ENCODE measurements around the gene DNM3.

The DNM3 gene

DNA sequence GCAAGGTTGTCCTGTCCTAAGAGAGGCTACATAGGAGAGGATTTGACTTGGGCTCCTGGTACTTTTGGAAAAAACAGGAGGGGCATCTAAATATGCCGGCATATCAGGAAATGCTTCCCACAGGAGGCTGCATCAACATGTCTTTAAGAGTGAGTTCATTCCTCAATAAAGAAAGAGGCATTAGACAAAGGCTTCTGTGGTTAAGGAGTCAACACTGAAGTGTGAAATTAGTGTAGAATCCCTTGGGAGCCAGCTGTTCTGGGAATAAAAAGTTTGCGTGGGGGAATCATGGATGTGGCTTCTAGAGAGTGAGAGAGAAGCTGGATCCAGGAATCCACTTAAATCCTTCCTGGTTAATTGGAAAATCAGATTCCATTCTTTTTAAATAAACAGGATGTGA, 69.5 kb downstream of the DNM3 start:
- TF ChIP-seq, protein P1, sequence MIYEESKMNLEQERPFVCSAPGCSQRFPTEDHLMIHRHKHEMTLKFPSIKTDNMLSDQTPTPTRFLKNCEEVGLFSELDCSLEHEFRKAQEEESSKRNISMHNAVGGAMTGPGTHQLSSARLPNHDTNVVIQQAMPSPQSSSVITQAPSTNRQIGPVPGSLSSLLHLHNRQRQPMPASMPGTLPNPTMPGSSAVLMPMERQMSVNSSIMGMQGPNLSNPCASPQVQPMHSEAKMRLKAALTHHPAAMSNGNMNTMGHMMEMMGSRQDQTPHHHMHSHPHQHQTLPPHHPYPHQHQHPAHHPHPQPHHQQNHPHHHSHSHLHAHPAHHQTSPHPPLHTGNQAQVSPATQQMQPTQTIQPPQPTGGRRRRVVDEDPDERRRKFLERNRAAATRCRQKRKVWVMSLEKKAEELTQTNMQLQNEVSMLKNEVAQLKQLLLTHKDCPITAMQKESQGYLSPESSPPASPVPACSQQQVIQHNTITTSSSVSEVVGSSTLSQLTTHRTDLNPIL (CRISPR knock-in tag; IDR thresholded peaks at IDR 0.05; ENCODE audit: low read depth), result no peak
- TF ChIP-seq ZFP3 (CRISPR knock-in tag; IDR thresholded peaks at IDR 0.05) (no peak), ARNTL (CRISPR knock-in tag; IDR thresholded peaks at IDR 0.05; ENCODE audit: borderline replicate concordance, low read depth) (no peak), ZNF565 (CRISPR knock-in tag; conservative IDR thresholded peaks at IDR 0.05; ENCODE audit: low read depth) (no peak), ESRRG (CRISPR knock-in tag; IDR thresholded peaks at IDR 0.05) (no peak), CSDC2 (CRISPR knock-in tag; IDR thresholded peaks at IDR 0.05) (no peak), OSR1 (CRISPR knock-in tag; IDR thresholded peaks at IDR 0.05) (no peak), GLIS3 (CRISPR knock-in tag; IDR thresholded peaks at IDR 0.05) (no peak), ZNF70 (CRISPR knock-in tag; IDR thresholded peaks at IDR 0.05) (no peak), SNAI2 (CRISPR knock-in tag; IDR thresholded peaks at IDR 0.05) (no peak), ZFP30 (CRISPR knock-in tag; IDR thresholded peaks at IDR 0.05) (no peak), PPARA (CRISPR knock-in tag; IDR thresholded peaks at IDR 0.05; ENCODE audit: borderline replicate concordance) (no peak), ZC3H10 (CRISPR knock-in tag; IDR thresholded peaks at IDR 0.05) (no peak), ISL1 (CRISPR knock-in tag; IDR thresholded peaks at IDR 0.05) (no peak)
- TF ChIP-seq, protein P2, sequence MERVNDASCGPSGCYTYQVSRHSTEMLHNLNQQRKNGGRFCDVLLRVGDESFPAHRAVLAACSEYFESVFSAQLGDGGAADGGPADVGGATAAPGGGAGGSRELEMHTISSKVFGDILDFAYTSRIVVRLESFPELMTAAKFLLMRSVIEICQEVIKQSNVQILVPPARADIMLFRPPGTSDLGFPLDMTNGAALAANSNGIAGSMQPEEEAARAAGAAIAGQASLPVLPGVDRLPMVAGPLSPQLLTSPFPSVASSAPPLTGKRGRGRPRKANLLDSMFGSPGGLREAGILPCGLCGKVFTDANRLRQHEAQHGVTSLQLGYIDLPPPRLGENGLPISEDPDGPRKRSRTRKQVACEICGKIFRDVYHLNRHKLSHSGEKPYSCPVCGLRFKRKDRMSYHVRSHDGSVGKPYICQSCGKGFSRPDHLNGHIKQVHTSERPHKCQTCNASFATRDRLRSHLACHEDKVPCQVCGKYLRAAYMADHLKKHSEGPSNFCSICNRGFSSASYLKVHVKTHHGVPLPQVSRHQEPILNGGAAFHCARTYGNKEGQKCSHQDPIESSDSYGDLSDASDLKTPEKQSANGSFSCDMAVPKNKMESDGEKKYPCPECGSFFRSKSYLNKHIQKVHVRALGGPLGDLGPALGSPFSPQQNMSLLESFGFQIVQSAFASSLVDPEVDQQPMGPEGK (CRISPR knock-in tag; IDR thresholded peaks at IDR 0.05; ENCODE audit: borderline replicate concordance), result no peak
- TF ChIP-seq, protein P3, sequence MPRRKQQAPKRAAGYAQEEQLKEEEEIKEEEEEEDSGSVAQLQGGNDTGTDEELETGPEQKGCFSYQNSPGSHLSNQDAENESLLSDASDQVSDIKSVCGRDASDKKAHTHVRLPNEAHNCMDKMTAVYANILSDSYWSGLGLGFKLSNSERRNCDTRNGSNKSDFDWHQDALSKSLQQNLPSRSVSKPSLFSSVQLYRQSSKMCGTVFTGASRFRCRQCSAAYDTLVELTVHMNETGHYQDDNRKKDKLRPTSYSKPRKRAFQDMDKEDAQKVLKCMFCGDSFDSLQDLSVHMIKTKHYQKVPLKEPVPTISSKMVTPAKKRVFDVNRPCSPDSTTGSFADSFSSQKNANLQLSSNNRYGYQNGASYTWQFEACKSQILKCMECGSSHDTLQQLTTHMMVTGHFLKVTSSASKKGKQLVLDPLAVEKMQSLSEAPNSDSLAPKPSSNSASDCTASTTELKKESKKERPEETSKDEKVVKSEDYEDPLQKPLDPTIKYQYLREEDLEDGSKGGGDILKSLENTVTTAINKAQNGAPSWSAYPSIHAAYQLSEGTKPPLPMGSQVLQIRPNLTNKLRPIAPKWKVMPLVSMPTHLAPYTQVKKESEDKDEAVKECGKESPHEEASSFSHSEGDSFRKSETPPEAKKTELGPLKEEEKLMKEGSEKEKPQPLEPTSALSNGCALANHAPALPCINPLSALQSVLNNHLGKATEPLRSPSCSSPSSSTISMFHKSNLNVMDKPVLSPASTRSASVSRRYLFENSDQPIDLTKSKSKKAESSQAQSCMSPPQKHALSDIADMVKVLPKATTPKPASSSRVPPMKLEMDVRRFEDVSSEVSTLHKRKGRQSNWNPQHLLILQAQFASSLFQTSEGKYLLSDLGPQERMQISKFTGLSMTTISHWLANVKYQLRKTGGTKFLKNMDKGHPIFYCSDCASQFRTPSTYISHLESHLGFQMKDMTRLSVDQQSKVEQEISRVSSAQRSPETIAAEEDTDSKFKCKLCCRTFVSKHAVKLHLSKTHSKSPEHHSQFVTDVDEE (CRISPR knock-in tag; IDR thresholded peaks at IDR 0.05), result no peak
- TF ChIP-seq, protein P4, sequence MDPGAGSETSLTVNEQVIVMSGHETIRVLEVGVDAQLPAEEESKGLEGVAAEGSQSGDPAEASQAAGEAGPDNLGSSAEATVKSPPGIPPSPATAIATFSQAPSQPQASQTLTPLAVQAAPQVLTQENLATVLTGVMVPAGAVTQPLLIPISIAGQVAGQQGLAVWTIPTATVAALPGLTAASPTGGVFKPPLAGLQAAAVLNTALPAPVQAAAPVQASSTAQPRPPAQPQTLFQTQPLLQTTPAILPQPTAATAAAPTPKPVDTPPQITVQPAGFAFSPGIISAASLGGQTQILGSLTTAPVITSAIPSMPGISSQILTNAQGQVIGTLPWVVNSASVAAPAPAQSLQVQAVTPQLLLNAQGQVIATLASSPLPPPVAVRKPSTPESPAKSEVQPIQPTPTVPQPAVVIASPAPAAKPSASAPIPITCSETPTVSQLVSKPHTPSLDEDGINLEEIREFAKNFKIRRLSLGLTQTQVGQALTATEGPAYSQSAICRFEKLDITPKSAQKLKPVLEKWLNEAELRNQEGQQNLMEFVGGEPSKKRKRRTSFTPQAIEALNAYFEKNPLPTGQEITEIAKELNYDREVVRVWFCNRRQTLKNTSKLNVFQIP (CRISPR knock-in tag; IDR thresholded peaks at IDR 0.05; ENCODE audit: borderline replicate concordance, low read depth), result no peak
- TF ChIP-seq, protein P5, sequence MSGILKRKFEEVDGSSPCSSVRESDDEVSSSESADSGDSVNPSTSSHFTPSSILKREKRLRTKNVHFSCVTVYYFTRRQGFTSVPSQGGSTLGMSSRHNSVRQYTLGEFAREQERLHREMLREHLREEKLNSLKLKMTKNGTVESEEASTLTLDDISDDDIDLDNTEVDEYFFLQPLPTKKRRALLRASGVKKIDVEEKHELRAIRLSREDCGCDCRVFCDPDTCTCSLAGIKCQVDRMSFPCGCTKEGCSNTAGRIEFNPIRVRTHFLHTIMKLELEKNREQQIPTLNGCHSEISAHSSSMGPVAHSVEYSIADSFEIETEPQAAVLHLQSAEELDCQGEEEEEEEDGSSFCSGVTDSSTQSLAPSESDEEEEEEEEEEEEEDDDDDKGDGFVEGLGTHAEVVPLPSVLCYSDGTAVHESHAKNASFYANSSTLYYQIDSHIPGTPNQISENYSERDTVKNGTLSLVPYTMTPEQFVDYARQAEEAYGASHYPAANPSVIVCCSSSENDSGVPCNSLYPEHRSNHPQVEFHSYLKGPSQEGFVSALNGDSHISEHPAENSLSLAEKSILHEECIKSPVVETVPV (CRISPR knock-in tag; IDR thresholded peaks at IDR 0.05), result no peak
- no peak for ATAC-seq

DNA sequence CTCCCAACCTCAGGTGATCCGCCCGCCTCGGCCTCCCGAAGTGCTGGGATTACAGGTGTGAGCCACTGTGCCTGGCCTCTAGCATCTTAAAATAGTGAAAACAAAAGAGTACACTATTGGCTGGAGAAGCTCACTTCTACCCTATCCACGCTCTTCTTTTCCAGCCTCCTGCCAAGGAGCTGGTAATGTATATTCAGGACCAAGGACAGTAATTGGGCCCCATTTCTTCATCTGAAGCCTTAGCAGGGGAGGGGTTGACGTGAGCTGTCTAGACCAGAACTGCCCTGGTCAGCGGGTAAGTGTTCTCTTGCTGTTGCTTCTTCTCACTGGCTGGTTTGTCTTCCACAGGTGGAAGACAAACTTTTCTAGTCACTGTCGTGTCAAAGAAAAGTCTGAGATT, 70.2 kb downstream of the DNM3 start:
- no peak; the same call in 2 of the 3 replicates for ATAC-seq
- TF ChIP-seq ESRRG (CRISPR knock-in tag; IDR thresholded peaks at IDR 0.05), result no peak
- no peak for TF ChIP-seq TOX (CRISPR knock-in tag; IDR thresholded peaks at IDR 0.05; ENCODE audit: borderline replicate concordance)
- TF ChIP-seq, protein P5 (CRISPR knock-in tag; IDR thresholded peaks at IDR 0.05), result no peak
- TF ChIP-seq GLIS3 (CRISPR knock-in tag; IDR thresholded peaks at IDR 0.05), result no peak
- TF ChIP-seq, protein P2 (CRISPR knock-in tag; IDR thresholded peaks at IDR 0.05; ENCODE audit: borderline replicate concordance), result no peak
- TF ChIP-seq CSDC2 (CRISPR knock-in tag; IDR thresholded peaks at IDR 0.05), result no peak
- TF ChIP-seq BACH2 (CRISPR knock-in tag; IDR thresholded peaks at IDR 0.05; ENCODE audit: borderline replicate concordance), result no peak
- TF ChIP-seq, protein P1 (CRISPR knock-in tag; IDR thresholded peaks at IDR 0.05; ENCODE audit: low read depth), result no peak
- TF ChIP-seq, protein P4 (CRISPR knock-in tag; IDR thresholded peaks at IDR 0.05; ENCODE audit: borderline replicate concordance, low read depth), result no peak
- no peak for TF ChIP-seq ISL1 (CRISPR knock-in tag; IDR thresholded peaks at IDR 0.05)
- no peak for TF ChIP-seq PPARA (CRISPR knock-in tag; IDR thresholded peaks at IDR 0.05; ENCODE audit: borderline replicate concordance)
- no peak for TF ChIP-seq ZFP30 (CRISPR knock-in tag; IDR thresholded peaks at IDR 0.05)

Measured in SK-N-SH treated with all-trans-retinoic acid at 6 μM for 48 hours (cell line).